ENCODE data around the gene ULK4. TPM values are rescaled to one million over a fixed set of nuclear protein-coding genes. Genes with fewer than 3 reads are reported as not detected.

The ULK4 gene
- total and polyA plus RNA-seq, 2 of the 4 experiments (the other 2 are of a cell fraction) = 2.7 to 5.0 TPM

GRCh38 chr3:41317718-41318117 is 644.2 kb downstream of the ULK4 start:
- Histone ChIP-seq H4K8ac (ENCODE audit: low read depth in 2 of 2, low read length in 2 of 2) (no peak overlapping the region), H3K4me2 (ENCODE audit: low read depth, low read length) (no peak overlapping the region), H3K4me3 (ENCODE audit: insufficient read depth, low read depth, low read length) (no peak overlapping the region), H2BK20ac (ENCODE audit: low read depth, low read length) (no peak overlapping the region), H2BK15ac (ENCODE audit: low read depth, low read length) (no peak overlapping the region), H3K27me3 (ENCODE audit: control insufficient read depth, insufficient read depth, low read length) (no peaks in the 10 kb centered on the region), H4K91ac (ENCODE audit: insufficient read depth, low read depth, low read length) (no peak overlapping the region), H3K9me1 (ENCODE audit: insufficient read depth, low read length) (no peaks in the 10 kb centered on the region), H3K18ac (ENCODE audit: low read depth, low read length) (no peak overlapping the region), H3K56ac (ENCODE audit: extremely low read depth, insufficient read depth, low read length) (no peak overlapping the region), H3K27ac (ENCODE audit: insufficient read depth, low read length) (no peak overlapping the region), H2AFZ (replicated peaks; ENCODE audit: low read length, poor library complexity) (no peak overlapping the region), H4K20me1 (ENCODE audit: insufficient read depth, low read length) (no peaks in the 10 kb centered on the region), H3K9me3 (ENCODE audit: control insufficient read depth, insufficient read depth, low read length) (no peaks in the 10 kb centered on the region), H3K4me1 (ENCODE audit: control insufficient read depth, insufficient read depth, low read length) (no peaks in the 10 kb centered on the region), H2AK5ac (ENCODE audit: low read depth, low read length) (no peak overlapping the region), H2BK120ac (ENCODE audit: low read depth, low read length) (no peak overlapping the region), H4K5ac (ENCODE audit: low read depth, low read length) (no peak overlapping the region), H3K9ac (ENCODE audit: low read depth, low read length) (no peak overlapping the region), H3K79me1 (ENCODE audit: low read depth in 1 of 2, low read length in 2 of 2) (no peaks in the 10 kb centered on the region), H3K36me3 (ENCODE audit: control insufficient read depth, insufficient read depth, low read length) (no peaks in the 10 kb centered on the region), H3K4ac (ENCODE audit: low read depth, low read length) (no peak overlapping the region), H3K14ac (replicated peaks; ENCODE audit: low read depth, low read length) (no peak overlapping the region), H2AK9ac (replicated peaks; ENCODE audit: low read depth, low read length, poor library complexity) (no peak overlapping the region), H3K23ac (ENCODE audit: low read depth, low read length) (no peak overlapping the region), H2BK5ac (ENCODE audit: low read depth, low read length, poor library complexity, severe bottlenecking) (no peak overlapping the region)
- peak; percentile 20 for DNase-seq
- BruUV-seq (replicated peaks) = no TSS peak
- ATAC-seq (ENCODE audit: low read depth) = no peak
- ChIA-PET POLR2A (ENCODE audit: unreplicated experiment) (no interaction called here), CTCF (no interaction called here)
- in situ Hi-C loops (cut with MboI; ENCODE audit: low sequenced_read_pairs) (no loop called here), dilution Hi-C loops (cut with HindIII; ENCODE audit: low sequenced_read_pairs, unreplicated experiment) (no loop called here), intact Hi-C loops (cut with micrococcal nuclease) (no loop called here)
- TF ChIP-seq CTCF (conservative IDR thresholded peaks at IDR 0.05; ENCODE audit: low read depth, low read length) = no peak
- TF ChIP-seq POLR2A (IDR thresholded peaks at IDR 0.05; ENCODE audit: low read depth, low read length) = no peak
- no peak for TF ChIP-seq FOS (IDR thresholded peaks at IDR 0.05; ENCODE audit: low read depth, low read length)
- WGBS, 2 experiments (ENCODE audit: extremely low coverage in 2 of 2, insufficient read length in 1 of 2) = no CpG with 5 or more reads among the region's 1 CpG
